HepG2 (cell line): ENCODE measurements around the gene USP15. TPM values are rescaled to one million over a fixed set of nuclear protein-coding genes. Genes with fewer than 3 reads are reported as not detected.

ENCODE experiments used
- ATAC-seq: fragments of 200-7000 bp; cut with Tn5 transposase; 3 replicates; pipeline ENCODE4 v1.9.1; 2020; ENCODE audit warnings: mild to moderate bottlenecking, moderate library complexity
- BruUV-seq: library from RNA; stranded (reverse); fragments of 400-500 nt; replicated peaks from 2 replicates; lab custom pipeline; 2021; lab: Mats Ljungman, UMichigan
- CTCF ChIA-PET: fragments of 300-600 bp; formaldehyde crosslinking; extraction: SDS; loops from one replicate; lab custom pipeline; 2021; ENCODE audit warnings: low total read pairs, inconsistent platforms, low intra/inter-chr PET ratio; lab: Yijun Ruan, JAX
- POLR2A ChIA-PET: fragments of 350-600 bp; sonication (Branson Sonifier 250); formaldehyde crosslinking; loops from one replicate; lab custom pipeline; 2020; ENCODE audit warnings: antibody characterized with exemption, inconsistent platforms; lab: Yijun Ruan, JAX
- DNase-seq: peaks from one replicate; pipeline ENCODE4 v3.0.0-alpha.2; 2015; ENCODE audit warnings: low spot score
- FAIRE-seq: peaks from 3 replicates; lab custom pipeline; 2011; peaks lifted over from hg19 to GRCh38; lab: Jason Lieb, UNC
- H2AFZ ChIP-seq: one replicate; pipeline ENCODE4 v1.6.1; 2011; ENCODE audit warnings: low read length, inconsistent platforms
- H3K27ac ChIP-seq: fragments of 300-600 bp; 3 replicates; pipeline ENCODE4 v1.8.0; 2011; ENCODE audit warnings: mixed run types, mild to moderate bottlenecking, mixed read lengths, low read length, inconsistent platforms; ENCODE audit not compliant: insufficient read depth; ENCODE audit errors: extremely low read length
- H3K27me3 ChIP-seq, 2 experiments: fragments of 200-600 bp in 1 of 2; 2 replicates in 1 of 2; 3 replicates in 1 of 2; pipeline versions ENCODE4 v1.6.0 to v1.8.0; 2011; ENCODE audit warnings: low read length in 2 of 2, mild to moderate bottlenecking in 2 of 2, moderate library complexity in 2 of 2, inconsistent platforms in 1 of 2; ENCODE audit not compliant: insufficient read depth in 2 of 2, control insufficient read depth in 1 of 2
- H3K36me3 ChIP-seq, 2 experiments: fragments of 200-600 bp in 1 of 2; replicated peaks in 1 of 2; 2 replicates in 1 of 2; 3 replicates in 1 of 2; pipeline versions ENCODE4 v1.5.1 to v1.8.0; 2011; ENCODE audit warnings: low read length in 2 of 2, inconsistent platforms in 1 of 2; ENCODE audit not compliant: insufficient read depth in 2 of 2, control insufficient read depth in 1 of 2
- H3K4me1 ChIP-seq: 2 replicates; pipeline ENCODE4 v1.5.1; 2012; ENCODE audit warnings: low read length, inconsistent platforms; ENCODE audit not compliant: insufficient read depth
- H3K4me2 ChIP-seq: 2 replicates; pipeline ENCODE4 v1.6.0; 2011; ENCODE audit warnings: low read depth, low read length, inconsistent platforms
- H3K4me3 ChIP-seq, 3 experiments: fragments of 200-600 bp in 1 of 3; sonication (generic), shearing (Covaris generic) in 1 of 3; replicated peaks in 1 of 3; 2 replicates each; pipeline ENCODE4 v1.5.1; 2011 to 2016; ENCODE audit warnings: low read length in 3 of 3, inconsistent platforms in 2 of 3, low read depth in 2 of 3, mild to moderate bottlenecking in 2 of 3, control low read depth in 1 of 3, mixed read lengths in 1 of 3; ENCODE audit not compliant: insufficient read depth in 1 of 3
- H3K79me2 ChIP-seq: one replicate; pipeline ENCODE4 v1.6.1; 2011; ENCODE audit warnings: low read length, inconsistent platforms; ENCODE audit not compliant: insufficient read depth
- H3K9ac ChIP-seq: 2 replicates; pipeline ENCODE4 v1.6.0; 2011; ENCODE audit warnings: mild to moderate bottlenecking, low read depth, low read length, inconsistent platforms; ENCODE audit not compliant: insufficient read depth
- H3K9me3 ChIP-seq: 2 replicates; pipeline ENCODE4 v1.5.1; 2012; ENCODE audit warnings: mild to moderate bottlenecking, low read length
- H4K20me1 ChIP-seq: 2 replicates; pipeline ENCODE4 v1.6.0; 2011; ENCODE audit warnings: inconsistent platforms, mild to moderate bottlenecking, low read length, moderate library complexity; ENCODE audit not compliant: insufficient read depth
- CENPT ChIP-seq: sonication (generic); formaldehyde crosslinking; IDR thresholded peaks from 2 replicates; pipeline ENCODE4 v1.8.0; 2022; ENCODE audit warnings: low read depth, mild to moderate bottlenecking, moderate library complexity, missing genetic modification reagents
- FLYWCH1 ChIP-seq: sonication (generic); formaldehyde crosslinking; IDR thresholded peaks from 2 replicates; pipeline ENCODE4 v1.8.1; 2023; ENCODE audit warnings: mild to moderate bottlenecking, missing genetic modification reagents
- FOSL1 ChIP-seq: sonication (generic); formaldehyde crosslinking; IDR thresholded peaks from 2 replicates; pipeline ENCODE4 v1.9.0; 2021; ENCODE audit warnings: missing genetic modification reagents, borderline replicate concordance
- HIVEP1 ChIP-seq: sonication (generic); formaldehyde crosslinking; IDR thresholded peaks from 2 replicates; pipeline ENCODE4 v1.4.0; 2020; ENCODE audit warnings: mild to moderate bottlenecking, missing genetic modification reagents
- HNRNPLL ChIP-seq: fragments of 200-400 bp; formaldehyde crosslinking; IDR thresholded peaks from 2 replicates; pipeline ENCODE4 v1.6.1; 2017; ENCODE audit warnings: mild to moderate bottlenecking, low read depth, low read length; ENCODE audit not compliant: poor library complexity, severe bottlenecking
- PAWR ChIP-seq: sonication (generic); formaldehyde crosslinking; IDR thresholded peaks from 2 replicates; pipeline ENCODE4 v1.4.0; 2020; ENCODE audit warnings: missing genetic modification reagents, mild to moderate bottlenecking, borderline replicate concordance
- SRSF1 ChIP-seq: fragments of 200-400 bp; formaldehyde crosslinking; optimal IDR thresholded peaks from 2 replicates; pipeline ENCODE3; 2017; ENCODE audit warnings: mild to moderate bottlenecking, low read depth, low read length, moderate library complexity
- TAF15 ChIP-seq: fragments of 200-400 bp; formaldehyde crosslinking; IDR thresholded peaks from one replicate; pipeline ENCODE4 v1.6.1; 2018; ENCODE audit warnings: mild to moderate bottlenecking, low read depth, low read length; ENCODE audit not compliant: poor library complexity, severe bottlenecking
- ZFP62 ChIP-seq: sonication (generic); formaldehyde crosslinking; IDR thresholded peaks from 2 replicates; pipeline ENCODE4 v1.4.0; 2020; ENCODE audit warnings: missing genetic modification reagents
- ZNF496 ChIP-seq: sonication (generic); formaldehyde crosslinking; IDR thresholded peaks from 2 replicates; pipeline ENCODE4 v1.8.1; 2023; ENCODE audit warnings: mild to moderate bottlenecking, moderate library complexity, missing genetic modification reagents; ENCODE audit not compliant: insufficient replicate concordance
- ZNF615 ChIP-seq: sonication (generic); formaldehyde crosslinking; IDR thresholded peaks from 2 replicates; pipeline ENCODE4 v1.5.0; 2020; ENCODE audit warnings: mild to moderate bottlenecking, missing genetic modification reagents, borderline replicate concordance
- ZNF703 ChIP-seq: sonication (generic); formaldehyde crosslinking; IDR thresholded peaks from 2 replicates; pipeline ENCODE4 v1.5.1; 2020; ENCODE audit warnings: missing genetic modification reagents, mild to moderate bottlenecking, moderate library complexity, borderline replicate concordance
- WGBS: methylation state at CpG from one replicate; pipeline ENCODE4 v1.1.6; 2017; ENCODE audit warnings: low lambda C conversion rate; 5-methylcytosine and 5-hydroxymethylcytosine counted together
- in situ Hi-C: cut with HindIII; loops from 2 replicates; pipeline ENCODE4 v1.10.0; 2017; ENCODE audit warnings: low pct_unique_long_range_greater_than_20kb; ENCODE audit not compliant: extremely low pct_ligation_motif_present
- intact Hi-C: fragments of 100-400 bp; cut with micrococcal nuclease; formaldehyde crosslinking; loops from one replicate; pipeline ENCODE4 v1.10.0; 2022; ENCODE audit not compliant: unreplicated experiment
- polyA plus RNA-seq, 8 experiments: library from polyadenylated mRNA; depleted of rRNA in 3 of 8; stranded (reverse) in 7 of 8; unstranded in 1 of 8; fragments of >200 nt; fragmentation: Illumina TruSeq in 4 of 8; extraction: Trizol in 4 of 8; gene quantifications; 2 replicates each; pipeline versions ENCODE4 v1.2.1 to v1.2.3, GENCODE V29; 2011 to 2016; ENCODE audit warnings: low read depth in 4 of 8, missing spikeins in 1 of 8, mixed read lengths in 1 of 8; ENCODE audit not compliant: insufficient read depth in 1 of 8
- total RNA-seq, 5 experiments: library from RNA; depleted of rRNA; stranded (reverse); fragments of >200 nt; fragmentation: Illumina TruSeq; extraction: Trizol; gene quantifications; 2 replicates each; pipeline ENCODE4 v1.2.3, GENCODE V29; 2016; ENCODE audit warnings: low read depth in 1 of 5
- TF ChIP-seq, protein P1 (sequence below): fragments of 450-650 bp; IDR thresholded peaks from 2 replicates; pipeline ENCODE4 v1.6.1; 2016
- TF ChIP-seq, protein P2 (sequence below): sonication (generic); formaldehyde crosslinking; IDR thresholded peaks from 2 replicates; pipeline ENCODE4 v1.5.0; 2020; ENCODE audit warnings: mild to moderate bottlenecking, missing genetic modification reagents, borderline replicate concordance
- TF ChIP-seq, protein P3 (sequence below): sonication (generic); formaldehyde crosslinking; IDR thresholded peaks from 2 replicates; pipeline ENCODE4 v1.8.0; 2023; ENCODE audit warnings: mild to moderate bottlenecking, missing genetic modification reagents

The USP15 gene
- total and polyA plus RNA-seq, 2 of the 13 experiments (the other 11 are each of a cell fraction or from before 2014, with no cell fraction given), result 17.3 to 51.7 TPM

DNA sequence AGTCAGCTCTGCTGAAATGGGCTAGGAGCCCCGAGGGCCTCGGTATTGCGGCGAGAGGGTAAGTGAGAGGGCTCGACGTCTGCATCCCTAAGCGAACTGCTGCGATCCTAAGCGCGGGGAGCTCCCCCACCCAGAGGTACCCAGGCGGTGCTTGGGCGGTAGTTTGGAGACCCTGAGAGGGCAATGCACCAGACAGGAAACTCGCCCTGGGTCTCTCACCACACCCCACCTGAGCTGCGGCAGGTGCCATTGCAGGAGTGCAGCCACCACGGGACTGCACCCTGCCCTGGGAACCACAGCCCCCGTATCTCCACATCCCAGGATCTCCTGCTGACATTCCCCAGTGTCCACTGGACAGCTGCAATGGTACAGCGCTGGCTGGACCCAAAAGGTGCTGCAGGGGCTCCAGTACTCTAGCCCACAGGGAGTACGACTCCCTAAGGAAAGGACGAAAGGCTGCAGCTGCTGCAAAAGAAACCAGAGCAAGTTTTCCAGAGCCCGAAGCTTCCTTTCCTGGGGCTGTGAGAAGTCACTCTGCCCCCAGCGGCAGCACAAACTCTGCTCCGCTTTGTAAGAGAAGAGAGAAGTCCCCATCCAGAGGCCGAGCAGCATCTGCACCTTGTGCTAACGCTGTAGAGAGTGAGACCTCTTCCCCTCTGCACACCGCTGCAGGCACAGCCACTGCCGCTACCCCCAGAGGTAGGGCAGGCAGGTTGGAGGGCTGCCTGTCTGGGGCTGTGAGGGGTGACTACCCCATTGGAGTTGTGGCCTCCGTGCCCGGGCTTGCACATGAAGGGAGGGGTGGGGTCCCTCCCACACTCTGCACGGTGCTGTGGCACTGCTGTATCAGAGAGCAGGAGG lies 175.3 kb downstream of the USP15 start:
- peak; percentile 18 for FAIRE-seq
- BruUV-seq, result no TSS peak
- H3K4me3 ChIP-seq, result peak overlapping the region; percentile 56 to 78 (median 73)
- no peak for TF ChIP-seq HIVEP1 (CRISPR knock-in tag)
- no peak for TF ChIP-seq CENPT
- no peak for TF ChIP-seq ZFP62 (CRISPR knock-in tag)
- TF ChIP-seq, protein P1, sequence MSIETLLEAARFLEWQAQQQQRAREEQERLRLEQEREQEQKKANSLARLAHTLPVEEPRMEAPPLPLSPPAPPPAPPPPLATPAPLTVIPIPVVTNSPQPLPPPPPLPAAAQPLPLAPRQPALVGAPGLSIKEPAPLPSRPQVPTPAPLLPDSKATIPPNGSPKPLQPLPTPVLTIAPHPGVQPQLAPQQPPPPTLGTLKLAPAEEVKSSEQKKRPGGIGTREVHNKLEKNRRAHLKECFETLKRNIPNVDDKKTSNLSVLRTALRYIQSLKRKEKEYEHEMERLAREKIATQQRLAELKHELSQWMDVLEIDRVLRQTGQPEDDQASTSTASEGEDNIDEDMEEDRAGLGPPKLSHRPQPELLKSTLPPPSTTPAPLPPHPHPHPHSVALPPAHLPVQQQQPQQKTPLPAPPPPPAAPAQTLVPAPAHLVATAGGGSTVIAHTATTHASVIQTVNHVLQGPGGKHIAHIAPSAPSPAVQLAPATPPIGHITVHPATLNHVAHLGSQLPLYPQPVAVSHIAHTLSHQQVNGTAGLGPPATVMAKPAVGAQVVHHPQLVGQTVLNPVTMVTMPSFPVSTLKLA, result no peak
- TF ChIP-seq ZNF703, result no peak
- TF ChIP-seq ZNF615 (CRISPR knock-in tag), result no peak
- no peak for TF ChIP-seq SRSF1
- TF ChIP-seq FLYWCH1 (CRISPR knock-in tag), result no peak
- no peak for TF ChIP-seq FOSL1 (CRISPR knock-in tag)
- 0 out of 2 replicates have a peak, but pooled peaks have one; percentile 47 for TF ChIP-seq PAWR
- TF ChIP-seq, protein P2, sequence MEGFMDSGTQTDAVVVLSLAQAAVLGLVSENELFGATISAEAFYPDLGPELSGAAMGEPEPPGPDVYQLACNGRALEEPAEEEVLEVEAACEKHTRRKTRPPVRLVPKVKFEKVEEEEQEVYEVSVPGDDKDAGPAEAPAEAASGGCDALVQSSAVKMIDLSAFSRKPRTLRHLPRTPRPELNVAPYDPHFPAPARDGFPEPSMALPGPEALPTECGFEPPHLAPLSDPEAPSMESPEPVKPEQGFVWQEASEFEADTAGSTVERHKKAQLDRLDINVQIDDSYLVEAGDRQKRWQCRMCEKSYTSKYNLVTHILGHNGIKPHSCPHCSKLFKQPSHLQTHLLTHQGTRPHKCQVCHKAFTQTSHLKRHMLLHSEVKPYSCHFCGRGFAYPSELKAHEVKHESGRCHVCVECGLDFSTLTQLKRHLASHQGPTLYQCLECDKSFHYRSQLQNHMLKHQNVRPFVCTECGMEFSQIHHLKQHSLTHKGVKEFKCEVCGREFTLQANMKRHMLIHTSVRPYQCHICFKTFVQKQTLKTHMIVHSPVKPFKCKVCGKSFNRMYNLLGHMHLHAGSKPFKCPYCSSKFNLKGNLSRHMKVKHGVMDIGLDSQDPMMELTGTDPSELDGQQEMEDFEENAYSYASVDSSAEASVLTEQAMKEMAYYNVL (CRISPR knock-in tag), result 0 out of 2 replicates have a peak, but pooled peaks have one; percentile 19
- no peak for TF ChIP-seq HNRNPLL
- TF ChIP-seq TAF15, result no peak
- TF ChIP-seq ZNF496 (CRISPR knock-in tag), result no peak
- TF ChIP-seq, protein P3, sequence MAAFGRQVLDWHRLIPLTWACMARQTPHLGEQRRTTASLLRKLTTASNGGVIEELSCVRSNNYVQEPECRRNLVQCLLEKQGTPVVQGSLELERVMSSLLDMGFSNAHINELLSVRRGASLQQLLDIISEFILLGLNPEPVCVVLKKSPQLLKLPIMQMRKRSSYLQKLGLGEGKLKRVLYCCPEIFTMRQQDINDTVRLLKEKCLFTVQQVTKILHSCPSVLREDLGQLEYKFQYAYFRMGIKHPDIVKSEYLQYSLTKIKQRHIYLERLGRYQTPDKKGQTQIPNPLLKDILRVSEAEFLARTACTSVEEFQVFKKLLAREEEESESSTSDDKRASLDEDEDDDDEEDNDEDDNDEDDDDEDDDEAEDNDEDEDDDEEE (CRISPR knock-in tag), result no peak

More for the DNA sequence above, 175.3 kb downstream of the USP15 start:
- H3K79me2 ChIP-seq, result no peaks in the 10 kb centered on the region
- no peaks in the 10 kb centered on the region for H3K36me3 ChIP-seq
- no peaks in the 10 kb centered on the region for H4K20me1 ChIP-seq
- H3K4me2 ChIP-seq, result peak overlapping the region; percentile 94
- H3K9me3 ChIP-seq, result no peaks in the 10 kb centered on the region
- POLR2A ChIA-PET, result interaction anchor here (1.4 to 2.3 kb wide), 2 partner anchors 31 to 168 kb away, joined by 4 to 8 read pairs; partner anchors contain the start of gene MON2
- 0% methylated on average over 2 of the region's 29 CpGs for WGBS
- peak; percentile 97 for ATAC-seq
- H3K27ac ChIP-seq, result no peak overlapping the region
- H3K4me1 ChIP-seq, result peaks cover 15% of the 10 kb centered on the region
- H2AFZ ChIP-seq, result peak overlapping the region; percentile 54
- CTCF ChIA-PET, result no interaction called here
- H3K9ac ChIP-seq, result peak overlapping the region; percentile 18; the same call in 1 of the 2 replicates
- no peaks in the 10 kb centered on the region; a peak in 1 of 5 replicates for H3K27me3 ChIP-seq
- intact Hi-C loops, result loop anchor here (1.0 to 10.0 kb wide), 3 partner anchors 92 to 359 kb away; no protein-coding TSS in a partner anchor
- peak; percentile 58 for DNase-seq
- in situ Hi-C loops, result loop anchor here (10.0 kb wide), 1 partner anchor 359 kb away; no protein-coding TSS in a partner anchor
